Activated CD8-positive, alpha-beta memory T cell treated with anti-CD3 and anti-CD28 coated beads, Interleukin-2, amount 50 U/mL, for 1 hour (primary cell): ENCODE results near the gene NUP160.
"Not testable (repeated sequence)": the region's sequence is repeated elsewhere in the genome, so short reads cannot be mapped to it uniquely, and the experiment has no call there.

ENCODE experiments used
- DNase-seq: peaks from one replicate; pipeline ENCODE4 v3.0.0-alpha.2; 2020; ENCODE audit errors: extremely low read depth

NUP160 gene

GRCh38 chr11:47791774-47792430, 56.2 kb downstream of the NUP160 start:
- no peak for DNase-seq

- not testable (repeated sequence) for DNase-seq
Measured at GRCh38 chr11:47790017-47790416, 58.1 kb downstream of the NUP160 start.

- no peak for DNase-seq
Measured at GRCh38 chr11:47788181-47788580, 60.0 kb downstream of the NUP160 start.

- no peak for DNase-seq
Measured at GRCh38 chr11:47786373-47786772, 61.8 kb downstream of the NUP160 start.

GRCh38 chr11:47784785-47785381, 63.3 kb downstream of the NUP160 start:
- no peak for DNase-seq

- DNase-seq, result no peak
Measured at GRCh38 chr11:47783087-47783610, 65.0 kb downstream of the NUP160 start.

GRCh38 chr11:47778878-47779483, 69.2 kb downstream of the NUP160 start:
- no peak for DNase-seq

GRCh38 chr11:47775240-47775869, 72.8 kb downstream of the NUP160 start:
- no peak for DNase-seq

GRCh38 chr11:47773882-47774281, 74.3 kb downstream of the NUP160 start:
- no peak for DNase-seq

GRCh38 chr11:47769556-47769955, 78.6 kb downstream of the NUP160 start:
- not testable (repeated sequence) for DNase-seq

- no peak for DNase-seq
Measured at GRCh38 chr11:47768101-47768612, 80.0 kb downstream of the NUP160 start.

- DNase-seq, result peak; percentile 42
Measured at GRCh38 chr11:47766509-47767227, 81.5 kb downstream of the NUP160 start.

- DNase-seq, result no peak
Measured at GRCh38 chr11:47765086-47765485, 83.1 kb downstream of the NUP160 start.

GRCh38 chr11:47759291-47759690, 88.9 kb downstream of the NUP160 start:
- not testable (repeated sequence) for DNase-seq

GRCh38 chr11:47756208-47756607, 91.9 kb downstream of the NUP160 start:
- no peak for DNase-seq

- no peak for DNase-seq
Measured at GRCh38 chr11:47750725-47751124, 97.4 kb downstream of the NUP160 start.

GRCh38 chr11:47742494-47742893, 105.7 kb downstream of the NUP160 start:
- DNase-seq, result not testable (repeated sequence)

GRCh38 chr11:47737817-47738216, 110.3 kb downstream of the NUP160 start:
- DNase-seq, result not testable (repeated sequence)

- no peak for DNase-seq
Measured at GRCh38 chr11:47732271-47732670, 115.9 kb downstream of the NUP160 start.

GRCh38 chr11:47731475-47731874, 116.7 kb downstream of the NUP160 start:
- no peak for DNase-seq
